NCI-H345 treated with DMSO at 0.1 percent for 48 hours (cell line): ENCODE measurements around the gene BOLA3.
A peak's percentile ranks its signal among the peaks of the same experiment; 100 is the strongest.
"Not testable (repeated sequence)": the region's sequence is repeated elsewhere in the genome, so short reads cannot be mapped to it uniquely, and the experiment has no call there.

Experiments
- DNase-seq: peaks from one replicate; lab custom pipeline; 2025; ENCODE audit not compliant: unreplicated experiment; lab: John Stamatoyannopoulos, UW

BOLA3 gene

GRCh38 chr2:74147727-74148456 lies at the start of gene BOLA3:
BOLA3 (minus strand) TSS chr2:74147912; CDS start chr2:74147874, 38 bp downstream.
- peak; percentile 60 for DNase-seq

GRCh38 chr2:74197049-74197448 lies 49.3 kb upstream of the BOLA3 start:
- DNase-seq, result no peak

- DNase-seq, result no peak
Observed at GRCh38 chr2:74194799-74195198, 47.1 kb upstream of the BOLA3 start.

- peak; percentile 22 for DNase-seq
Observed at GRCh38 chr2:74191596-74192380, 44.1 kb upstream of the BOLA3 start.

- DNase-seq, result no peak
Observed at GRCh38 chr2:74188696-74189095, 41.0 kb upstream of the BOLA3 start.

- peak; percentile 13 for DNase-seq
Observed at GRCh38 chr2:74188018-74188601, 40.4 kb upstream of the BOLA3 start.

GRCh38 chr2:74186706-74187105 lies 39.0 kb upstream of the BOLA3 start:
- not testable (repeated sequence) for DNase-seq

- no peak for DNase-seq
Observed at GRCh38 chr2:74186038-74186437, 38.3 kb upstream of the BOLA3 start.

GRCh38 chr2:74183878-74184277 lies 36.2 kb upstream of the BOLA3 start:
- no peak for DNase-seq

- no peak for DNase-seq
Observed at GRCh38 chr2:74181739-74182138, 34.0 kb upstream of the BOLA3 start.

GRCh38 chr2:74179063-74179865 lies 31.6 kb upstream of the BOLA3 start:
- no peak for DNase-seq

- peak; percentile 96 for DNase-seq
Observed at GRCh38 chr2:74178211-74179062, 30.7 kb upstream of the BOLA3 start, which contains the start of gene MOB1A. MOB1A (minus strand) TSS chr2:74178879; CDS start chr2:74178674, 205 bp downstream.

- no peak for DNase-seq
Observed at GRCh38 chr2:74177696-74178095, 30.0 kb upstream of the BOLA3 start.

GRCh38 chr2:74174909-74175308 lies 27.2 kb upstream of the BOLA3 start:
- no peak for DNase-seq

- no peak for DNase-seq
Observed at GRCh38 chr2:74168739-74169138, 21.0 kb upstream of the BOLA3 start.

GRCh38 chr2:74164761-74165160 lies 17.0 kb upstream of the BOLA3 start:
- no peak for DNase-seq

- DNase-seq, result no peak
Observed at GRCh38 chr2:74162951-74163350, 15.2 kb upstream of the BOLA3 start.

GRCh38 chr2:74155830-74156229 lies 8.1 kb upstream of the BOLA3 start:
- DNase-seq, result no peak

GRCh38 chr2:74152954-74153353 lies 5.2 kb upstream of the BOLA3 start:
- DNase-seq, result no peak
